SJSA1 (cell line): Measurements from ENCODE around the gene ENTREP1. TPM values are rescaled to one million over a fixed set of nuclear protein-coding genes. Genes with fewer than 3 reads are reported as not detected.

Experiments
- total RNA-seq: library from RNA; depleted of rRNA; stranded (reverse); fragments of >200 nt; shearing (Covaris generic); gene quantifications from 2 replicates; pipeline ENCODE4 v1.2.3, GENCODE V29; 2014; rRNA removed

The ENTREP1 gene
- total RNA-seq, 1 experiment from 2014 or later: not detected

Other genes with a start within 250 kb of the ENTREP1 start
- 15.0 and 25.8 TPM in 2 replicates for gene TJP2, start 150.9 kb upstream of the ENTREP1 start, total RNA-seq